IPS-20b (cell line): ENCODE results near the gene RAD51B.

ENCODE experiments used
- H3K27ac ChIP-seq: one replicate; pipeline ENCODE4 v1.5.1; 2013; ENCODE audit warnings: low read length
- H3K27me3 ChIP-seq: 2 replicates; pipeline ENCODE4 v1.6.1; 2013; ENCODE audit warnings: mild to moderate bottlenecking, low read length, inconsistent platforms; ENCODE audit not compliant: insufficient read depth
- H3K36me3 ChIP-seq: 2 replicates; pipeline ENCODE4 v1.6.1; 2013; ENCODE audit warnings: low read depth, mild to moderate bottlenecking, inconsistent platforms, low read length, moderate library complexity; ENCODE audit not compliant: insufficient read depth
- H3K4me1 ChIP-seq: 2 replicates; pipeline ENCODE4 v1.6.1; 2013; ENCODE audit warnings: mild to moderate bottlenecking, control low read depth, inconsistent platforms, low read length, moderate library complexity; ENCODE audit not compliant: insufficient read depth
- H3K4me3 ChIP-seq: 2 replicates; pipeline ENCODE4 v1.5.1; 2013; ENCODE audit warnings: mild to moderate bottlenecking, low read length, inconsistent platforms
- H3K9ac ChIP-seq: 2 replicates; pipeline ENCODE4 v1.6.1; 2013; ENCODE audit warnings: low read depth, mild to moderate bottlenecking, inconsistent platforms, low read length, moderate library complexity
- H3K9me3 ChIP-seq: 2 replicates; pipeline ENCODE4 v1.6.1; 2013; ENCODE audit warnings: mild to moderate bottlenecking, low read depth, low read length, inconsistent platforms; ENCODE audit not compliant: insufficient read depth

Gene RAD51B

GRCh38 chr14:68468437-68469207 is 649.0 kb downstream of the RAD51B start:
- H3K4me1 ChIP-seq, result peaks cover 45% of the 10 kb centered on the region
- H3K27ac ChIP-seq, result peak overlapping the region; percentile 30
- no peaks in the 10 kb centered on the region for H3K36me3 ChIP-seq
- no peak overlapping the region for H3K4me3 ChIP-seq
- peak overlapping the region; percentile 33; the same call in 1 of the 2 replicates for H3K9ac ChIP-seq
- H3K9me3 ChIP-seq, result no peaks in the 10 kb centered on the region
- no peaks in the 10 kb centered on the region for H3K27me3 ChIP-seq

DNA sequence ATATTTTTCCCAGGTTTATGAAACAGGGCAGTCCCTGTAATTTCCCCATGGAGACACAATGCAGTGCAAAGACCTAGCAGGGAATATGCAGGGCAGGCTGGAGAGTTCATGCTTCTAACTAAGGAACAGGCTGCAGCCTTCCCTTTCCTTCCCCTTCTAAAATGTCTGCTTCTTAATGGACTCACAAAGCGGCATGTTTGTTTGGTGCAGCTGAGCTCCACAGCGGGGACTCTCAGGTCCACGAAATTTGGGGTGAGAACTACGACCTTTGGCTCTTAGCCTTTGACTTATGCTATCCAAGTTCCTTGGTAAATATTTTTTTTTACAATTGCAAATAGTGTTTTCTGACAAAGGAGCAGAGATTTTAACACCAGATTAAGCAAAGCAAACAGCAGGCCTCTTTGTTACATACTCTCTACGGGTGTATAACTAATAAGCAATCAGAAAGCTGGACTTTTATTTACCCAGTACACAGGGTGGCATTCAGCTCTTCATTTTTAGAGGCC is 649.7 kb downstream of the RAD51B start:
- no peaks in the 10 kb centered on the region for H3K36me3 ChIP-seq
- H3K9ac ChIP-seq, result peak overlapping the region; percentile 33; the same call in 1 of the 2 replicates
- no peaks in the 10 kb centered on the region for H3K9me3 ChIP-seq
- no peaks in the 10 kb centered on the region for H3K27me3 ChIP-seq
- peak overlapping the region; percentile 30 for H3K27ac ChIP-seq
- peaks cover 45% of the 10 kb centered on the region for H3K4me1 ChIP-seq
- H3K4me3 ChIP-seq, result no peak overlapping the region

- no peaks in the 10 kb centered on the region for H3K27me3 ChIP-seq
- peak overlapping the region; percentile 9; the same call in 1 of the 2 replicates for H3K4me3 ChIP-seq
- peak overlapping the region; percentile 86 for H3K27ac ChIP-seq
- peak overlapping the region; percentile 47; the same call in 1 of the 2 replicates for H3K9ac ChIP-seq
- H3K9me3 ChIP-seq, result no peaks in the 10 kb centered on the region
- H3K4me1 ChIP-seq, result peaks cover 48% of the 10 kb centered on the region
- no peaks in the 10 kb centered on the region for H3K36me3 ChIP-seq
Observed at GRCh38 chr14:68470361-68470760, 650.8 kb downstream of the RAD51B start.

- H3K9ac ChIP-seq, result peak overlapping the region; percentile 70; the same call in 1 of the 2 replicates
- H3K4me1 ChIP-seq, result peaks cover 57% of the 10 kb centered on the region
- H3K9me3 ChIP-seq, result no peaks in the 10 kb centered on the region
- H3K36me3 ChIP-seq, result no peaks in the 10 kb centered on the region
- H3K27ac ChIP-seq, result peak overlapping the region; percentile 91
- H3K27me3 ChIP-seq, result no peaks in the 10 kb centered on the region
- H3K4me3 ChIP-seq, result peak overlapping the region; percentile 47; the same call in 1 of the 2 replicates
Observed at GRCh38 chr14:68471029-68471963, 651.7 kb downstream of the RAD51B start.

DNA sequence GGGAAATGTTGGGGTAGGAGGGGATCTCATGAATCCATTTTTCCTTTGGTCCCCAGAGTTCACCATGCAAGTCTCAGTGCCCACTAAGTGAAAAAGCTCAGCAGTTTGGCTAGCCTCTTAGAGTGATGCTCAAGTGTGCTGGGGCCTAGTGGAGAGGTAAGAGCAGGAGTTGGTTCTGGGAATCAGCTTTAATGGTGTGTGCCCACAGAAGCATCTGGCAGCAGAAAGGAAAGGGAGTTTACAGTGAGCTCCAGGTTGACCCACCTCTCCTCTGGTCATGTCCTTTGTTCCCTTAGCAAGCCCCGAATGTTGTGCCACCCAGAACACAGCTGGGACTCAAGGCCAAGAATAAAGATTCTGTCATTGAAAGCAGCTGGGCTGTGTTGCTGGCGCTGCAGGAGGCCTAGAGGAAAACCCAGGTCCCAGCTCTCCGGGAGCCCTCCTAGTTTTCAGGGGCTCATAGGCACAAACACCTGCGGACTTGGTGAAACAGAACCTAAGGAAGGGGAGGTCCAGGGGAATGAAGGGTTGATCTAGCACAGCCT is 652.5 kb downstream of the RAD51B start:
- H3K9me3 ChIP-seq, result no peaks in the 10 kb centered on the region
- H3K36me3 ChIP-seq, result no peaks in the 10 kb centered on the region
- H3K27me3 ChIP-seq, result no peaks in the 10 kb centered on the region
- peak overlapping the region; percentile 70; the same call in 1 of the 2 replicates for H3K9ac ChIP-seq
- H3K4me1 ChIP-seq, result peaks cover 64% of the 10 kb centered on the region
- peak overlapping the region; percentile 91 for H3K27ac ChIP-seq
- H3K4me3 ChIP-seq, result peak overlapping the region; percentile 47

DNA sequence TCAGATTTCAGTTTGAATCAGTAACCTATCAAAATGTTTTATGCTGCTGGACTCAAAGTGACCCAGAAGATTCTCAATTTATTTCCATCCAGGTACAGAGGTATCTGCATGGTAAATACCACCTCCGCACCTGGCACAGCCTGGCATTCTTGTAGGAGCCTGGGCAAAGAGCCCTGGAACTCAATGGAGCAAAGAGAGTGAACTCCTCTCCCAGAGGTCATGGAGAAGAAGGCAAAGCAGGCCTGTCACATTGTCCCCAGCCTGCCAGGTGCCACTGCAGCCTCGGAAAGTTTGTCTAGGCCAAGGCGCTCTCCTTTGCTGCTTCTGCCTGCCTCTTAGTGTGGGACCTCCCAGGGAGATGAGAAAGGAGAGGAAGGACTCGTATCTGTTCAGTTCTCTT is 653.5 kb downstream of the RAD51B start:
- H3K27ac ChIP-seq, result no peak overlapping the region
- no peaks in the 10 kb centered on the region for H3K9me3 ChIP-seq
- H3K36me3 ChIP-seq, result no peaks in the 10 kb centered on the region
- peaks cover 72% of the 10 kb centered on the region for H3K4me1 ChIP-seq
- H3K9ac ChIP-seq, result peak overlapping the region; percentile 70; the same call in 1 of the 2 replicates
- H3K4me3 ChIP-seq, result no peak overlapping the region
- H3K27me3 ChIP-seq, result no peaks in the 10 kb centered on the region

DNA sequence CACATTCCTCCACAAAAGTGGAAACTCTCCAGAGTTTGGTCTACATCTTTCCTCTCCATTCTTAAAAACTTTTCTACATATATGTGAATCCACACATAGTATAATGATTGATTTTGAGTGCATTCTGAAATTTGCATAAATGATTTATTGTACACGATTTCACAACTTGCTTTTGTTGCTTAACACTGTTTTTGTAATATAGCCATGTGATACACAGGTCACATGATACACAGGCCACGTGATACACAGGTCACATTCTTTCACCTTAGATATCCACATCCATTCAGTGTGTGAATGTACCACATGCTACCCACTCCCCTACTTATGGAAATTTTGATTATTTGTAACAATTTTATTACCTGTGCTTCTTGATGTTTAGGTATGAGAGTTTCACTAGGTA is 654.2 kb downstream of the RAD51B start:
- Histone ChIP-seq H3K9ac (no peak overlapping the region), H3K36me3 (no peaks in the 10 kb centered on the region), H3K27me3 (no peaks in the 10 kb centered on the region), H3K9me3 (no peaks in the 10 kb centered on the region), H3K27ac (no peak overlapping the region), H3K4me1 (peaks cover 74% of the 10 kb centered on the region), H3K4me3 (no peak overlapping the region)

DNA sequence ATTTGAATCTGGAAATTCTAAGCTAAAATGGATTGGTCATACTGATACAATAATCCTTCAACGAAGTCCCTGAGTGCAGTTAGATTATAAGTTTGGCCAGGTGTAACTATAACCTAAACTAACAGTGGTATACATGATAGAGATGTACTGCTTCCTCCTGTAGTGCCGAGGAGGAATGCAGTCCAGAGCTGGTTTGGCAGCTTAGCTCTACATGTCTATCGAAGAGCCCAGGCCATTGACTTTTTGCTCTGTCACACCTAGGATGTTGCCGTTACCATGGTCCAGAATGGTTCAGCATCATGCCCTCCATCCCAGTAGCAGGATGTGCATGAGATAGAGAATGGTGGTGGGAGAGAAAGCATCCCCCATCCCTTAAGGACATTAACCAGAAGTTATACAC is 655.2 kb downstream of the RAD51B start:
- H3K27me3 ChIP-seq, result peaks cover 3% of the 10 kb centered on the region; the same call in 1 of the 2 replicates
- H3K36me3 ChIP-seq, result no peaks in the 10 kb centered on the region
- H3K4me1 ChIP-seq, result peaks cover 64% of the 10 kb centered on the region
- H3K9ac ChIP-seq, result no peak overlapping the region
- no peaks in the 10 kb centered on the region for H3K9me3 ChIP-seq
- no peak overlapping the region for H3K27ac ChIP-seq
- H3K4me3 ChIP-seq, result no peak overlapping the region

DNA sequence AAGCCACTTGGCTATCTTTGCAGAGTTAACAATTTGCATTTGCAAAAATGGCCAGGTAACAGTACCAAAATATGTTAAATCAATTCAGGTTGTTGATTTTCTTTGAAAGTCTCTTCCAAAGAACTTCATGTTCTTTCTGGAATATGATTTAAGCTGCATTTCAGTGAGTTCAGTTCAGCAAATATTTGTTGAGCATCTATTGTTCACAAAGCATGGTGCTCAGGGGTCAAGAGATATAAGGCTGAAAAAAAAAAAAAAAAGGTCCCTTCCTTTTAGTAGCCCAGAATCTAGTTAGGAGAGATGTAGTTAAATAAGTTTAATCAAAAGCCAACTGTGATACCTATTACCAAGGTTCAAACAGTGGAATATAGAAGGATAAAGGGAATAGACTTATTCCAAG is 656.2 kb downstream of the RAD51B start:
- Histone ChIP-seq H3K36me3 (no peaks in the 10 kb centered on the region), H3K9ac (no peak overlapping the region), H3K4me1 (peaks cover 53% of the 10 kb centered on the region), H3K9me3 (no peaks in the 10 kb centered on the region), H3K27me3 (peaks cover 3% of the 10 kb centered on the region; the same call in 1 of the 2 replicates), H3K27ac (no peak overlapping the region), H3K4me3 (no peak overlapping the region)

GRCh38 chr14:68476212-68477109 is 656.9 kb downstream of the RAD51B start:
- H3K4me1 ChIP-seq, result peaks cover 48% of the 10 kb centered on the region
- H3K9me3 ChIP-seq, result no peaks in the 10 kb centered on the region
- H3K27ac ChIP-seq, result no peak overlapping the region
- no peak overlapping the region for H3K4me3 ChIP-seq
- H3K9ac ChIP-seq, result peak overlapping the region; percentile 7; the same call in 1 of the 2 replicates
- peaks cover 3% of the 10 kb centered on the region; the same call in 1 of the 2 replicates for H3K27me3 ChIP-seq
- H3K36me3 ChIP-seq, result no peaks in the 10 kb centered on the region
